ENCODE results near the gene FAM151A. TPM values are rescaled to one million over a fixed set of nuclear protein-coding genes. Genes with fewer than 3 reads are reported as not detected.

FAM151A gene
- total and polyA plus RNA-seq, 3 experiments from 2014 or later, result not detected

GRCh38 chr1:54619749-54620148 is 3.6 kb downstream of the FAM151A start:
- H3K27ac Mint-ChIP-seq, result no peak overlapping the region
- POLR2A ChIA-PET, result no interaction called here
- CTCF ChIA-PET, result no interaction called here
- H3K4me1 Mint-ChIP-seq, result no peaks in the 10 kb centered on the region
- no peak overlapping the region for H3K4me3 Mint-ChIP-seq
- H3K27ac ChIP-seq (ENCODE audit: low read depth, low read length), result no peak overlapping the region
- H3K27me3 Mint-ChIP-seq, result peaks cover 7 to 27% of the 10 kb centered on the region in 2 donors
- DNase-seq, result peak in 1 of 5 donors; percentile 16
- H3K9me3 Mint-ChIP-seq, result no peaks in the 10 kb centered on the region
- H3K9me3 ChIP-seq (ENCODE audit: low read length), result no peaks in the 10 kb centered on the region
- peaks cover 3% of the 10 kb centered on the region for H3K27me3 ChIP-seq (ENCODE audit: insufficient read depth, low read length, poor library complexity, severe bottlenecking)
- no peak overlapping the region for H3K4me3 ChIP-seq (ENCODE audit: low read length)
- H3K36me3 Mint-ChIP-seq, result peaks cover 0 to 2% (median 0%) of the 10 kb centered on the region in 3 donors
- H3K36me3 ChIP-seq (ENCODE audit: insufficient read depth, low read length), result no peaks in the 10 kb centered on the region
- no peaks in the 10 kb centered on the region for H3K4me1 ChIP-seq (ENCODE audit: insufficient read depth, low read length)

GRCh38 chr1:54615531-54616279 is 7.6 kb downstream of the FAM151A start:
- POLR2A ChIA-PET, result no interaction called here
- CTCF ChIA-PET, result no interaction called here

GRCh38 chr1:54614563-54614962 is 8.8 kb downstream of the FAM151A start:
- H3K9me3 Mint-ChIP-seq, result no peaks in the 10 kb centered on the region
- Histone ChIP-seq H3K27me3 (ENCODE audit: insufficient read depth, low read length, poor library complexity, severe bottlenecking) (peaks cover 3% of the 10 kb centered on the region), H3K9me3 (ENCODE audit: low read length) (no peaks in the 10 kb centered on the region), H3K4me1 (ENCODE audit: insufficient read depth, low read length) (no peaks in the 10 kb centered on the region), H3K27ac (ENCODE audit: low read depth, low read length) (no peak overlapping the region), H3K4me3 (ENCODE audit: low read length) (no peak overlapping the region), H3K36me3 (ENCODE audit: insufficient read depth, low read length) (no peaks in the 10 kb centered on the region)
- DNase-seq, result no peak
- H3K36me3 Mint-ChIP-seq, result no peaks in the 10 kb centered on the region
- H3K4me1 Mint-ChIP-seq, result no peaks in the 10 kb centered on the region
- ChIA-PET CTCF (no interaction called here), POLR2A (no interaction called here)
- peaks cover 7 to 14% of the 10 kb centered on the region in 2 donors for H3K27me3 Mint-ChIP-seq
- no peak overlapping the region for H3K27ac Mint-ChIP-seq
- peak overlapping the region in 1 of 7 donors; percentile 24 for H3K4me3 Mint-ChIP-seq

More at GRCh38 chr1:54615531-54616279, 7.6 kb downstream of the FAM151A start:
- no peaks in the 10 kb centered on the region for H3K4me1 Mint-ChIP-seq
- Histone ChIP-seq H3K4me1 (ENCODE audit: insufficient read depth, low read length) (no peaks in the 10 kb centered on the region), H3K9me3 (ENCODE audit: low read length) (no peaks in the 10 kb centered on the region), H3K4me3 (ENCODE audit: low read length) (no peak overlapping the region), H3K27me3 (ENCODE audit: insufficient read depth, low read length, poor library complexity, severe bottlenecking) (peaks cover 3% of the 10 kb centered on the region), H3K36me3 (ENCODE audit: insufficient read depth, low read length) (no peaks in the 10 kb centered on the region), H3K27ac (ENCODE audit: low read depth, low read length) (no peak overlapping the region)
- peaks cover 8 to 17% of the 10 kb centered on the region in 2 donors for H3K27me3 Mint-ChIP-seq
- no peaks in the 10 kb centered on the region for H3K36me3 Mint-ChIP-seq
- H3K4me3 Mint-ChIP-seq, result no peak overlapping the region
- H3K9me3 Mint-ChIP-seq, result no peaks in the 10 kb centered on the region
- H3K27ac Mint-ChIP-seq, result no peak overlapping the region
- DNase-seq, result no peak

GRCh38 chr1:54614024-54614423 is 9.3 kb downstream of the FAM151A start:
- ChIA-PET POLR2A (no interaction called here), CTCF (no interaction called here)
- no peaks in the 10 kb centered on the region for H3K4me1 ChIP-seq (ENCODE audit: insufficient read depth, low read length)
- H3K4me1 Mint-ChIP-seq, result no peaks in the 10 kb centered on the region
- no peak overlapping the region for H3K4me3 Mint-ChIP-seq
- no peak overlapping the region for H3K27ac ChIP-seq (ENCODE audit: low read depth, low read length)
- H3K4me3 ChIP-seq (ENCODE audit: low read length), result no peak overlapping the region
- peaks cover under 1% of the 10 kb centered on the region for H3K27me3 ChIP-seq (ENCODE audit: insufficient read depth, low read length, poor library complexity, severe bottlenecking)
- DNase-seq, result no peak
- H3K9me3 Mint-ChIP-seq, result no peaks in the 10 kb centered on the region
- H3K27me3 Mint-ChIP-seq, result peaks cover 8 to 12% of the 10 kb centered on the region in 2 donors
- no peaks in the 10 kb centered on the region for H3K9me3 ChIP-seq (ENCODE audit: low read length)
- H3K36me3 ChIP-seq (ENCODE audit: insufficient read depth, low read length), result no peaks in the 10 kb centered on the region
- no peaks in the 10 kb centered on the region for H3K36me3 Mint-ChIP-seq
- no peak overlapping the region for H3K27ac Mint-ChIP-seq

DNA sequence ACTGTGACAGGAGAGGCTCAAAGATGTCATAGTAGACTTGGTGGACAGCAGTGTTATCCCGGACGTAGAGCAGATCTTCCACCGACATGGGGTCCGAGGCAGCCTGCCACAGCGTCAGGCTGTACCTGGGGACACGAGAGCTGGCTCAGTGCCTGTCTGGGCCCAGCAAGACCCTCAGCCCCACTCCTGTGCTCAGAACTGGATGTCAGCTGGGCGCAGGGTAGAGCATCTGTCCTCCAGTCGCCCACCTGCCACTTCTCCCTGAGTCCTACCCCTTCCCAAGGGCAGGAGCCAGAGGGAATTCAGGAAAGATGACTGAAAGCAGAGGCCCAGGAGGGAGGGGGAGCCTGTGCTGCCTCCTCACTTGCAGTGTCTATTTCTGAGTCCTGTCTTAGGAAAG is 11.7 kb downstream of the FAM151A start:
- Mint-ChIP-seq H3K27me3 (peaks cover 5 to 7% of the 10 kb centered on the region in 2 donors), H3K36me3 (no peaks in the 10 kb centered on the region), H3K4me1 (no peaks in the 10 kb centered on the region), H3K4me3 (no peak overlapping the region), H3K9me3 (no peaks in the 10 kb centered on the region), H3K27ac (no peak overlapping the region)
- Histone ChIP-seq H3K9me3 (ENCODE audit: low read length) (no peaks in the 10 kb centered on the region), H3K36me3 (ENCODE audit: insufficient read depth, low read length) (no peaks in the 10 kb centered on the region), H3K4me1 (ENCODE audit: insufficient read depth, low read length) (no peaks in the 10 kb centered on the region), H3K4me3 (ENCODE audit: low read length) (no peak overlapping the region), H3K27me3 (ENCODE audit: insufficient read depth, low read length, poor library complexity, severe bottlenecking) (no peaks in the 10 kb centered on the region), H3K27ac (ENCODE audit: low read depth, low read length) (no peak overlapping the region)
- DNase-seq, result no peak
- POLR2A ChIA-PET, result no interaction called here
- CTCF ChIA-PET, result interaction anchor here (1.7 kb wide), 1 partner anchor 10 kb away, joined by 4 read pairs; no protein-coding TSS in a partner anchor

GRCh38 chr1:54610601-54611580 is 12.4 kb downstream of the FAM151A start:
- Mint-ChIP-seq H3K4me1 (no peaks in the 10 kb centered on the region), H3K4me3 (no peak overlapping the region), H3K36me3 (no peaks in the 10 kb centered on the region), H3K27me3 (peaks cover 5 to 7% of the 10 kb centered on the region in 2 donors), H3K9me3 (no peaks in the 10 kb centered on the region), H3K27ac (peak overlapping the region in 1 of 8 donors; percentile 17)
- CTCF ChIA-PET, result interaction anchor here (0.6 to 1.7 kb wide), 2 partner anchors 11 to 49 kb away, joined by 3 to 4 read pairs; no protein-coding TSS in a partner anchor
- Histone ChIP-seq H3K4me1 (ENCODE audit: insufficient read depth, low read length) (no peaks in the 10 kb centered on the region), H3K27me3 (ENCODE audit: insufficient read depth, low read length, poor library complexity, severe bottlenecking) (no peaks in the 10 kb centered on the region), H3K27ac (ENCODE audit: low read depth, low read length) (no peak overlapping the region), H3K36me3 (ENCODE audit: insufficient read depth, low read length) (no peaks in the 10 kb centered on the region), H3K9me3 (ENCODE audit: low read length) (no peaks in the 10 kb centered on the region), H3K4me3 (ENCODE audit: low read length) (no peak overlapping the region)
- no peak for DNase-seq
- POLR2A ChIA-PET, result no interaction called here

- Histone ChIP-seq H3K36me3 (ENCODE audit: insufficient read depth, low read length) (no peaks in the 10 kb centered on the region), H3K27ac (ENCODE audit: low read depth, low read length) (no peak overlapping the region), H3K27me3 (ENCODE audit: insufficient read depth, low read length, poor library complexity, severe bottlenecking) (no peaks in the 10 kb centered on the region), H3K9me3 (ENCODE audit: low read length) (no peaks in the 10 kb centered on the region), H3K4me3 (ENCODE audit: low read length) (no peak overlapping the region), H3K4me1 (ENCODE audit: insufficient read depth, low read length) (peaks cover 2% of the 10 kb centered on the region)
- peak overlapping the region in 1 of 7 donors; percentile 59 for H3K4me3 Mint-ChIP-seq
- peaks cover 0 to 5% (median under 1%) of the 10 kb centered on the region in 3 donors for H3K4me1 Mint-ChIP-seq
- H3K27ac Mint-ChIP-seq, result no peak overlapping the region
- no peaks in the 10 kb centered on the region for H3K36me3 Mint-ChIP-seq
- H3K27me3 Mint-ChIP-seq, result peaks cover 3 to 5% of the 10 kb centered on the region in 2 donors
- DNase-seq, result no peak
- ChIA-PET CTCF (interaction anchor here (1.7 kb wide), 1 partner anchor 11 kb away, joined by 4 read pairs; no protein-coding TSS in a partner anchor), POLR2A (no interaction called here)
- H3K9me3 Mint-ChIP-seq, result no peaks in the 10 kb centered on the region
These were observed 13.3 kb downstream of the FAM151A start for GRCh38 chr1:54610048-54610447.

All from CD8-positive, alpha-beta memory T cell (primary cell).